PC-9 (cell line): ENCODE data around the gene SH3RF2. TPM values are rescaled to one million over a fixed set of nuclear protein-coding genes. Genes with fewer than 3 reads are reported as not detected.
A peak's percentile ranks its signal among the peaks of the same experiment; 100 is the strongest.

Source experiments
- BruUV-seq: library from RNA; stranded (reverse); fragments of 400-500 nt; replicated peaks from 2 replicates; lab custom pipeline; 2021; lab: Mats Ljungman, UMichigan
- CTCF ChIA-PET: fragments of 300-600 bp; sonication (Branson Sonifier 250); formaldehyde crosslinking; loops from one replicate; lab custom pipeline; 2022; ENCODE audit warnings: antibody characterized with exemption; lab: Charles Lee
- POLR2A ChIA-PET: fragments of 300-600 bp; sonication (Branson Sonifier 250); formaldehyde crosslinking; loops from one replicate; lab custom pipeline; 2022; ENCODE audit warnings: antibody characterized with exemption; ENCODE audit not compliant: unreplicated experiment; lab: Charles Lee
- DNase-seq, 2 experiments: peaks; one replicate each; pipeline versions ENCODE4 v3.0.0 to v3.0.0-alpha.2; 2015 to 2022; ENCODE audit warnings: mixed read lengths in 1 of 2
- H2AFZ ChIP-seq: fragments of 200-600 bp; sonication (generic); 2 replicates; pipeline ENCODE4 v1.8.1; 2017; ENCODE audit warnings: antibody characterized with exemption
- H3F3A ChIP-seq: fragments of 200-600 bp; sonication (generic); 2 replicates; pipeline ENCODE4 v1.8.1; 2017; ENCODE audit warnings: antibody characterized with exemption, mild to moderate bottlenecking, low read depth; ENCODE audit not compliant: insufficient read depth
- H3K27ac ChIP-seq: fragments of 200-600 bp; sonication (generic); 2 replicates; pipeline ENCODE4 v1.6.1; 2016; ENCODE audit warnings: mixed run types
- H3K27me3 ChIP-seq: fragments of 200-600 bp; sonication (generic); 2 replicates; pipeline ENCODE4 v1.6.1; 2016; ENCODE audit warnings: low read depth, mixed run types; ENCODE audit not compliant: insufficient read depth
- H3K36me3 ChIP-seq: fragments of 200-600 bp; sonication (generic); 2 replicates; pipeline ENCODE4 v1.6.1; 2016; ENCODE audit warnings: low read depth, mixed run types
- H3K4me1 ChIP-seq: fragments of 200-600 bp; sonication (generic); replicated peaks from 2 replicates; pipeline ENCODE4 v1.6.1; 2016; ENCODE audit warnings: mixed run types; ENCODE audit not compliant: insufficient read depth
- H3K4me2 ChIP-seq: fragments of 200-600 bp; sonication (generic); 2 replicates; pipeline ENCODE4 v1.6.1; 2017; ENCODE audit warnings: mixed run types
- H3K4me3 ChIP-seq: fragments of 200-600 bp; sonication (generic); 2 replicates; pipeline ENCODE4 v1.6.1; 2016; ENCODE audit warnings: mixed run types
- H3K79me2 ChIP-seq: fragments of 200-600 bp; sonication (generic); 2 replicates; pipeline ENCODE4 v1.6.1; 2017; ENCODE audit warnings: low read depth, mixed run types
- H3K9me2 ChIP-seq: fragments of 200-600 bp; sonication (generic); 2 replicates; pipeline ENCODE4 v1.8.1; 2017; ENCODE audit warnings: mild to moderate bottlenecking; ENCODE audit not compliant: insufficient read depth
- H3K9me3 ChIP-seq: fragments of 200-600 bp; sonication (generic); 2 replicates; pipeline ENCODE4 v1.8.1; 2016; ENCODE audit warnings: low read depth; ENCODE audit not compliant: insufficient read depth
- H4K20me1 ChIP-seq: fragments of 200-600 bp; sonication (generic); 2 replicates; pipeline ENCODE4 v1.8.1; 2017; ENCODE audit not compliant: insufficient read depth
- CTCF ChIP-seq: fragments of 200-600 bp; sonication (generic); conservative IDR thresholded peaks from 2 replicates; pipeline ENCODE4 v1.6.1; 2017; ENCODE audit warnings: mixed run types, antibody characterized with exemption, mild to moderate bottlenecking, moderate library complexity
- EZH2 ChIP-seq: fragments of 200-600 bp; sonication (generic); IDR thresholded peaks from 2 replicates; pipeline ENCODE4 v1.8.0; 2017; ENCODE audit warnings: antibody characterized with exemption, low read depth
- intact Hi-C: fragments of 100-400 bp; cut with micrococcal nuclease; formaldehyde crosslinking; loops from one replicate; pipeline ENCODE4 v1.10.0; 2022; ENCODE audit not compliant: unreplicated experiment
- total RNA-seq: library from RNA; stranded (reverse); gene quantifications from 2 replicates; pipeline ENCODE4 v1.2.3, GENCODE V29; 2021

Gene SH3RF2
- total RNA-seq, 1 experiment from 2014 or later, result 37.2 TPM

GRCh38 chr5:145937432-145938250 lies 1.3 kb downstream of the SH3RF2 start:
- Histone ChIP-seq H3K4me2 (peak overlapping the region; percentile 93), H3K9me3 (no peaks in the 10 kb centered on the region), H3K36me3 (no peaks in the 10 kb centered on the region), H3F3A (peaks cover 61% of the 10 kb centered on the region), H3K4me1 (peaks cover 72% of the 10 kb centered on the region), H3K27ac (peak overlapping the region; percentile 92), H3K4me3 (peak overlapping the region; percentile 77), H2AFZ (peak overlapping the region; percentile 79), H3K27me3 (no peaks in the 10 kb centered on the region), H3K9me2 (no peaks in the 10 kb centered on the region), H3K79me2 (peaks cover 45% of the 10 kb centered on the region), H4K20me1 (no peaks in the 10 kb centered on the region)
- TF ChIP-seq EZH2 (no peak), CTCF (no peak)
- peak; percentile 54 to 89 for DNase-seq
- POLR2A ChIA-PET, result interaction anchor here (0.5 to 0.9 kb wide), 6 partner anchors 8 to 1767 kb away, joined by 3 to 7 read pairs (median 5); no protein-coding TSS in a partner anchor
- CTCF ChIA-PET, result interaction anchor here (0.9 kb wide), 1 partner anchor 104 kb away, joined by 3 read pairs; no protein-coding TSS in a partner anchor
- TSS peak; percentile 44 for BruUV-seq
- intact Hi-C loops, result loop anchor here (1.0 to 5.0 kb wide), 6 partner anchors 23 to 112 kb away; no protein-coding TSS in a partner anchor

- peak overlapping the region; percentile 92 for H3K27ac ChIP-seq
- no TSS peak for BruUV-seq
- TF ChIP-seq CTCF (no peak), EZH2 (no peak)
- DNase-seq, result peak in 1 of 2 experiments; percentile 41
- H3K4me2 ChIP-seq, result peak overlapping the region; percentile 93
- ChIA-PET CTCF (interaction anchor here (0.5 to 0.9 kb wide), 5 partner anchors 36 to 108 kb away, joined by 3 to 4 read pairs (median 3); no protein-coding TSS in a partner anchor), POLR2A (interaction anchor here (0.6 to 0.7 kb wide), 4 partner anchors 22 to 147 kb away, joined by 3 to 7 read pairs (median 6); no protein-coding TSS in a partner anchor)
- H2AFZ ChIP-seq, result peak overlapping the region; percentile 28
- H3K9me2 ChIP-seq, result no peaks in the 10 kb centered on the region
- no peaks in the 10 kb centered on the region for H4K20me1 ChIP-seq
- no peaks in the 10 kb centered on the region for H3K9me3 ChIP-seq
- peaks cover 46% of the 10 kb centered on the region for H3K79me2 ChIP-seq
- peak overlapping the region; percentile 77 for H3K4me3 ChIP-seq
- no peaks in the 10 kb centered on the region for H3K27me3 ChIP-seq
- peaks cover 71% of the 10 kb centered on the region for H3F3A ChIP-seq
- peaks cover 85% of the 10 kb centered on the region for H3K4me1 ChIP-seq
- intact Hi-C loops, result loop anchor here (1.0 to 5.0 kb wide), 2 partner anchors 88 to 103 kb away; no protein-coding TSS in a partner anchor
- H3K36me3 ChIP-seq, result no peaks in the 10 kb centered on the region
Measured at GRCh38 chr5:145938776-145939539, 2.6 kb downstream of the SH3RF2 start.
